Stimulated activated CD8-positive, alpha-beta memory T cell treated with anti-CD3 and anti-CD28 coated beads, Interleukin-2, amount 100 ng/mL, for 48 hours (primary cell): Measurements from ENCODE around the gene DIAPH2.

Source experiments
- DNase-seq, 2 donors: peaks; one replicate each; pipeline ENCODE4 v3.0.0-alpha.2; 2020; ENCODE audit warnings: low read depth in 2 of 2

DIAPH2 gene

GRCh38 chrX:97050392-97050791 lies 365.8 kb downstream of the DIAPH2 start:
- no peak for DNase-seq

- no peak for DNase-seq
These were observed 372.8 kb downstream of the DIAPH2 start for GRCh38 chrX:97057349-97057909.

- no peak for DNase-seq
These were observed 375.4 kb downstream of the DIAPH2 start for GRCh38 chrX:97060020-97060419.

GRCh38 chrX:97065066-97065465 lies 380.4 kb downstream of the DIAPH2 start:
- no peak for DNase-seq

GRCh38 chrX:97065973-97066372 lies 381.3 kb downstream of the DIAPH2 start:
- DNase-seq = no peak

GRCh38 chrX:97066381-97066780 lies 381.7 kb downstream of the DIAPH2 start:
- no peak for DNase-seq

- no peak for DNase-seq
These were observed 385.7 kb downstream of the DIAPH2 start for GRCh38 chrX:97070346-97070745.

- no peak for DNase-seq
These were observed 389.8 kb downstream of the DIAPH2 start for GRCh38 chrX:97074400-97074799.

- DNase-seq = no peak
These were observed 404.5 kb downstream of the DIAPH2 start for GRCh38 chrX:97089116-97089515.

GRCh38 chrX:97096385-97096784 lies 411.7 kb downstream of the DIAPH2 start:
- no peak for DNase-seq

- DNase-seq = no peak
These were observed 418.3 kb downstream of the DIAPH2 start for GRCh38 chrX:97102938-97103337.

GRCh38 chrX:97109730-97110129 lies 425.1 kb downstream of the DIAPH2 start:
- no peak for DNase-seq

- DNase-seq = no peak
These were observed 432.9 kb downstream of the DIAPH2 start for GRCh38 chrX:97117572-97117971.

GRCh38 chrX:97119474-97120109 lies 434.9 kb downstream of the DIAPH2 start:
- no peak for DNase-seq

- no peak for DNase-seq
These were observed 438.4 kb downstream of the DIAPH2 start for GRCh38 chrX:97123001-97123400.

- DNase-seq = no peak
These were observed 441.4 kb downstream of the DIAPH2 start for GRCh38 chrX:97126020-97126419.

GRCh38 chrX:97132664-97133415 lies 448.2 kb downstream of the DIAPH2 start:
- no peak for DNase-seq

- no peak for DNase-seq
These were observed 461.3 kb downstream of the DIAPH2 start for GRCh38 chrX:97145934-97146333.

GRCh38 chrX:97155816-97156215 lies 471.2 kb downstream of the DIAPH2 start:
- no peak for DNase-seq

- no peak for DNase-seq
These were observed 473.6 kb downstream of the DIAPH2 start for GRCh38 chrX:97158269-97158668.

GRCh38 chrX:97159916-97160800 lies 475.5 kb downstream of the DIAPH2 start:
- no peak for DNase-seq

GRCh38 chrX:97167333-97167732 lies 482.7 kb downstream of the DIAPH2 start:
- no peak for DNase-seq
